Endodermal cell (in vitro differentiated cells): Measurements from ENCODE around the gene TLX2. TPM values are rescaled to one million over a fixed set of nuclear protein-coding genes. Genes with fewer than 3 reads are reported as not detected.
A peak's percentile ranks its signal among the peaks of the same experiment; 100 is the strongest.

ENCODE experiments used
- DNase-seq: peaks from one replicate; pipeline ENCODE4 v3.0.0-alpha.2; 2017
- H3K27ac ChIP-seq: 2 replicates; pipeline ENCODE4 v1.5.1; 2013; ENCODE audit warnings: mild to moderate bottlenecking, low read depth, low read length, moderate library complexity
- H3K27me3 ChIP-seq: 2 replicates; pipeline ENCODE4 v1.6.1; 2013; ENCODE audit warnings: mild to moderate bottlenecking, low read length, moderate library complexity; ENCODE audit not compliant: insufficient read depth, control insufficient read depth, poor library complexity, severe bottlenecking
- H3K36me3 ChIP-seq: 2 replicates; pipeline ENCODE4 v1.7.0; 2013; ENCODE audit warnings: mild to moderate bottlenecking, low read length, moderate library complexity; ENCODE audit not compliant: control insufficient read depth, insufficient read depth
- H3K4me1 ChIP-seq: one replicate; pipeline ENCODE4 v1.7.0; 2013; ENCODE audit warnings: low read length; ENCODE audit not compliant: control insufficient read depth, insufficient read depth
- H3K4me3 ChIP-seq: 2 replicates; pipeline ENCODE4 v1.5.1; 2013; ENCODE audit warnings: mild to moderate bottlenecking, low read length, moderate library complexity
- H3K9ac ChIP-seq: 2 replicates; pipeline ENCODE4 v1.6.1; 2013; ENCODE audit warnings: mild to moderate bottlenecking, low read length, moderate library complexity; ENCODE audit not compliant: poor library complexity, severe bottlenecking; ENCODE audit errors: extremely low read depth
- H3K9me3 ChIP-seq: 2 replicates; pipeline ENCODE4 v1.6.1; 2013; ENCODE audit warnings: mild to moderate bottlenecking, low read length, moderate library complexity; ENCODE audit not compliant: control insufficient read depth
- H3K27ac Mint-ChIP-seq: 2 replicates; pipeline ENCODE4 v1.8.0; 2020; ENCODE audit warnings: mixed read lengths
- H3K27me3 Mint-ChIP-seq: 2 replicates; pipeline ENCODE4 v1.8.0; 2021; ENCODE audit warnings: mild to moderate bottlenecking, mixed read lengths; ENCODE audit not compliant: insufficient read depth
- H3K36me3 Mint-ChIP-seq: 2 replicates; pipeline ENCODE4 v1.8.0; 2020; ENCODE audit warnings: low read depth, mixed read lengths
- H3K4me1 Mint-ChIP-seq: 2 replicates; pipeline ENCODE4 v1.8.0; 2020; ENCODE audit warnings: mixed read lengths
- H3K4me3 Mint-ChIP-seq: 2 replicates; pipeline ENCODE4 v1.8.0; 2020; ENCODE audit warnings: mild to moderate bottlenecking, moderate library complexity, mixed read lengths
- H3K9me3 Mint-ChIP-seq: 2 replicates; pipeline ENCODE4 v1.8.0; 2020; ENCODE audit warnings: mild to moderate bottlenecking, mixed read lengths
- WGBS, 2 experiments: methylation state at CpG; one replicate each; pipeline versions ENCODE4 v1.1.5 to v1.1.7; 2013; ENCODE audit warnings: missing lambda C conversion rate in 2 of 2, mixed read lengths in 1 of 2; ENCODE audit not compliant: insufficient coverage in 1 of 2, insufficient read length in 1 of 2; 5-methylcytosine and 5-hydroxymethylcytosine counted together
- total RNA-seq, 2 donors: library from RNA; stranded (reverse); fragmentation: NEBNext Ultra II Directional in 1 of 2; extraction: Animal tissue kit (Norgen Biotek cat#: 25700) in 1 of 2; gene quantifications; 2 replicates in 1 of 2; 3 replicates in 1 of 2; pipeline ENCODE4 v1.2.1, GENCODE V29; 2021
- TF ChIP-seq, protein P1 (sequence below): fragments of 200-600 bp; sonication (generic); conservative IDR thresholded peaks from 2 replicates; pipeline ENCODE4 v1.5.0; 2021; ENCODE audit warnings: antibody characterized with exemption, mild to moderate bottlenecking

The TLX2 gene
- total RNA-seq, 2 donors from 2014 or later: 0.22 to 0.27 TPM

DNA sequence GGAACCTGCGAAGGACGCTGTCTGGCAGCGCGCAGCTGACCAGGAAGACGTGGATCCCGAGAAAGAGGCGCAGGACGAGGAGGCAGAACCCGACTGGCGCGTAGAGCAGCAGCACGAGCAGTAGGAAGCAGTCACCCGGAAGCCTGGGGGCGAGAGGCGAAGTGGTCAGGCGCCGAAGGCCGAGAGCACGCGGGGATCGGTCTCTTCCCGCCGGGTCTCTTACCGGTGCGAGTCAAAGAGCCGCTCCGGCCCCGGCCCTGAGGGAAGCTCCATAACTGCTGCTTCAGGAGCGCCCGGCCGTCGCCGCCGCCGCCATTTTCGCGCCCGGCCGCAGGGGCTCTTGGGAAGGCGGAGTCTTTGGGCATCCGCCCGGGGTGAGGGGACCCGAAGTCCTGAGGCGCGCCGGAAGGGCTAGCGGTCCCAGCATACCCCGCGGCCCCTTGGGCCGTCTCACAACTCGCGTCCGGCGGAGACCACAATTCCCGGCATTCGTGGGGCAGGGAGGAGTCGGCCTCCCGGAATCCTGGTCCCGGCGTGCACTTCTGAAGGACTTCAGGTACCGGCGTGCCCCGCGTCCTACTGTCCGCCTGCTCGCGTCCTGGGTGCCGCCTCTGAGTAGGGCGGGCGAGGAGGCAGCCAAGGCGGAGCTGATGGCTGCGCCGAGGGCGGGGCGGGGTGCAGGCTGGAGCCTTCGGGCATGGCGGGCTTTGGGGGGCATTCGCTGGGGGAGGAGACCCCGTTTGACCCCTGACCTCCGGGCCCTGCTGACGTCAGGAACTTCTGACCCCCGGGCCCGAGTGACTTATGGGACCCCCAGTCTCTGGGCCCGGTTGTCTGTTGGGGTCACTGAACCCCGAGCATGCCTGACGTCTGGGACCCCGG lies 15.3 kb downstream of the TLX2 start, which contains the start of the genes AUP1 and HTRA2:
Gene AUP1 (minus strand): TSS at position 350 of the 882 bp plus-strand sequence. CDS start 77 bp downstream, at position 273.
Gene HTRA2 (plus strand): TSS at position 577 of the 882 bp plus-strand sequence. CDS start 74 bp downstream, at position 651.
- Mint-ChIP-seq H3K36me3 (peaks cover 35% of the 10 kb centered on the region), H3K4me3 (peak within 1 kb of the TSS; percentile 98)

GRCh38 chr2:74530239-74531187 lies 16.3 kb downstream of the TLX2 start:
- no peaks in the 10 kb centered on the region for H3K9me3 ChIP-seq
- Mint-ChIP-seq H3K4me1 (peaks cover 7% of the 10 kb centered on the region), H3K36me3 (peaks cover 35% of the 10 kb centered on the region), H3K4me3 (peak overlapping the region; percentile 98), H3K9me3 (no peaks in the 10 kb centered on the region), H3K27ac (peak overlapping the region; percentile 74), H3K27me3 (no peaks in the 10 kb centered on the region)
- H3K4me1 ChIP-seq: no peaks in the 10 kb centered on the region
- H3K27ac ChIP-seq: no peak overlapping the region
- TF ChIP-seq, protein P1, sequence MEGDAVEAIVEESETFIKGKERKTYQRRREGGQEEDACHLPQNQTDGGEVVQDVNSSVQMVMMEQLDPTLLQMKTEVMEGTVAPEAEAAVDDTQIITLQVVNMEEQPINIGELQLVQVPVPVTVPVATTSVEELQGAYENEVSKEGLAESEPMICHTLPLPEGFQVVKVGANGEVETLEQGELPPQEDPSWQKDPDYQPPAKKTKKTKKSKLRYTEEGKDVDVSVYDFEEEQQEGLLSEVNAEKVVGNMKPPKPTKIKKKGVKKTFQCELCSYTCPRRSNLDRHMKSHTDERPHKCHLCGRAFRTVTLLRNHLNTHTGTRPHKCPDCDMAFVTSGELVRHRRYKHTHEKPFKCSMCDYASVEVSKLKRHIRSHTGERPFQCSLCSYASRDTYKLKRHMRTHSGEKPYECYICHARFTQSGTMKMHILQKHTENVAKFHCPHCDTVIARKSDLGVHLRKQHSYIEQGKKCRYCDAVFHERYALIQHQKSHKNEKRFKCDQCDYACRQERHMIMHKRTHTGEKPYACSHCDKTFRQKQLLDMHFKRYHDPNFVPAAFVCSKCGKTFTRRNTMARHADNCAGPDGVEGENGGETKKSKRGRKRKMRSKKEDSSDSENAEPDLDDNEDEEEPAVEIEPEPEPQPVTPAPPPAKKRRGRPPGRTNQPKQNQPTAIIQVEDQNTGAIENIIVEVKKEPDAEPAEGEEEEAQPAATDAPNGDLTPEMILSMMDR: no peak
- WGBS, 2 experiments: 16 to 31% methylated on average over 24 to 54 of the region's 54 CpGs
- H3K9ac ChIP-seq: peak overlapping the region; percentile 66
- H3K36me3 ChIP-seq: peaks cover 35% of the 10 kb centered on the region
- peak; percentile 83 for DNase-seq
- H3K4me3 ChIP-seq: peak overlapping the region; percentile 99
- H3K27me3 ChIP-seq: no peaks in the 10 kb centered on the region

More for the DNA sequence above, 15.3 kb downstream of the TLX2 start, which contains the start of the genes AUP1 and HTRA2:
- Histone ChIP-seq H3K27me3 (no peaks in the 10 kb centered on the region), H3K4me3 (peak within 1 kb of the TSS; percentile 99), H3K36me3 (peaks cover 35% of the 10 kb centered on the region), H3K27ac (peak within 1 kb of the TSS; percentile 45), H3K9me3 (no peaks in the 10 kb centered on the region), H3K9ac (peak within 1 kb of the TSS; percentile 90), H3K4me1 (no peaks in the 10 kb centered on the region)
- DNase-seq: peak; percentile 100
- Mint-ChIP-seq H3K4me1 (peaks cover 7% of the 10 kb centered on the region), H3K27ac (peak within 1 kb of the TSS; percentile 98), H3K27me3 (no peaks in the 10 kb centered on the region), H3K9me3 (no peaks in the 10 kb centered on the region)
- TF ChIP-seq, protein P1: no peak
- 0 to 1% methylated on average over 35 to 87 of the region's 87 CpGs for WGBS, 2 experiments

- Mint-ChIP-seq H3K4me1 (peaks cover 7% of the 10 kb centered on the region), H3K9me3 (no peaks in the 10 kb centered on the region), H3K36me3 (peaks cover 28% of the 10 kb centered on the region), H3K4me3 (no peak overlapping the region), H3K27ac (no peak overlapping the region), H3K27me3 (no peaks in the 10 kb centered on the region)
- Histone ChIP-seq H3K9ac (no peak overlapping the region), H3K9me3 (no peaks in the 10 kb centered on the region), H3K4me1 (no peaks in the 10 kb centered on the region), H3K27ac (no peak overlapping the region), H3K36me3 (peaks cover 25% of the 10 kb centered on the region), H3K27me3 (no peaks in the 10 kb centered on the region), H3K4me3 (no peak overlapping the region)
- TF ChIP-seq, protein P1: no peak
- WGBS, 2 experiments: 89 to 100% methylated on average over 1 to 7 of the region's 7 CpGs
- no peak for DNase-seq
Measured at GRCh38 chr2:74531666-74532065, 17.4 kb downstream of the TLX2 start.
